H1 (cell line): ENCODE measurements around the gene CHST3. TPM values are rescaled to one million over a fixed set of nuclear protein-coding genes. Genes with fewer than 3 reads are reported as not detected.

Source experiments
- CTCF ChIA-PET: fragments of 300-600 bp; sonication (Branson Sonifier 250); formaldehyde crosslinking; loops from one replicate; lab custom pipeline; 2021; ENCODE audit not compliant: partially characterized antibody; lab: Charles Lee
- POLR2A ChIA-PET: fragments of 300-600 bp; sonication (Branson Sonifier 250); formaldehyde crosslinking; loops from one replicate; lab custom pipeline; 2021; ENCODE audit warnings: inconsistent platforms; ENCODE audit not compliant: partially characterized antibody; lab: Charles Lee
- DNase-seq, 2 experiments: peaks; one replicate each; pipeline versions ENCODE4 v3.0.0 to v3.0.0-alpha.2; 2010 to 2022; ENCODE audit warnings: low spot score in 2 of 2, low read depth in 1 of 2, mixed read lengths in 1 of 2
- FAIRE-seq: peaks from 2 replicates; lab custom pipeline; 2011; peaks lifted over from hg19 to GRCh38; lab: Jason Lieb, UNC
- H2AFZ ChIP-seq: 2 replicates; pipeline ENCODE4 v1.8.1; 2012; ENCODE audit warnings: low read length, inconsistent platforms
- H2AK5ac ChIP-seq: 2 replicates; pipeline ENCODE4 v1.6.1; 2013; ENCODE audit warnings: low read depth, low read length
- H2BK120ac ChIP-seq: replicated peaks from 2 replicates; pipeline ENCODE3; 2013; ENCODE audit warnings: low read depth, low read length, inconsistent platforms
- H2BK12ac ChIP-seq: 2 replicates; pipeline ENCODE4 v1.6.1; 2013; ENCODE audit warnings: low read depth, low read length
- H2BK15ac ChIP-seq: 2 replicates; pipeline ENCODE4 v1.6.1; 2013; ENCODE audit warnings: low read length
- H2BK20ac ChIP-seq: 2 replicates; pipeline ENCODE4 v1.6.1; 2013; ENCODE audit warnings: low read length
- H2BK5ac ChIP-seq: 2 replicates; pipeline ENCODE4 v1.6.1; 2013; ENCODE audit warnings: low read depth, low read length
- H3K14ac ChIP-seq: 2 replicates; pipeline ENCODE4 v1.6.1; 2013; ENCODE audit warnings: inconsistent platforms; ENCODE audit not compliant: insufficient read length
- H3K18ac ChIP-seq: 2 replicates; pipeline ENCODE4 v1.6.1; 2013; ENCODE audit warnings: low read length; ENCODE audit errors: extremely low read depth
- H3K23ac ChIP-seq: 2 replicates; pipeline ENCODE4 v1.6.1; 2013; ENCODE audit warnings: inconsistent platforms; ENCODE audit not compliant: insufficient read length
- H3K23me2 ChIP-seq: 2 replicates; pipeline ENCODE4 v1.6.1; 2013; ENCODE audit warnings: low read depth, low read length
- H3K27ac ChIP-seq: 2 replicates; pipeline ENCODE4 v1.6.1; 2011; ENCODE audit warnings: low read depth, low read length, inconsistent platforms
- H3K27me3 ChIP-seq, 4 experiments: replicated peaks in 1 of 4; 1 replicate in 1 of 4; 2 replicates in 3 of 4; pipeline versions ENCODE4 v1.6.1 to v1.8.1; 2011 to 2013; ENCODE audit warnings: low read length in 3 of 4, mild to moderate bottlenecking in 3 of 4, inconsistent platforms in 2 of 4, mixed read lengths in 2 of 4, moderate library complexity in 1 of 4; ENCODE audit not compliant: control insufficient read depth in 3 of 4, insufficient read depth in 3 of 4; ENCODE audit errors: extremely low read depth in 1 of 4
- H3K36me3 ChIP-seq, 4 experiments: 2 replicates each; pipeline versions ENCODE4 v1.6.1 to v1.8.1; 2011 to 2013; ENCODE audit warnings: mild to moderate bottlenecking in 4 of 4, low read length in 3 of 4, moderate library complexity in 2 of 4, control low read depth in 1 of 4, inconsistent platforms in 1 of 4; ENCODE audit not compliant: insufficient read depth in 4 of 4, control insufficient read depth in 2 of 4
- H3K4ac ChIP-seq: replicated peaks from 2 replicates; pipeline ENCODE3; 2013; ENCODE audit warnings: low read length, low read depth, mixed read lengths, inconsistent platforms; ENCODE audit not compliant: insufficient read length
- H3K4me1 ChIP-seq, 4 experiments: replicated peaks in 1 of 4; 1 replicate in 1 of 4; 2 replicates in 3 of 4; pipeline versions ENCODE4 v1.6.1 to v1.8.1; 2011 to 2013; ENCODE audit warnings: low read length in 3 of 4, inconsistent platforms in 2 of 4, mixed read lengths in 1 of 4; ENCODE audit not compliant: insufficient read depth in 4 of 4, control insufficient read depth in 3 of 4
- H3K4me2 ChIP-seq, 2 experiments: 2 replicates each; pipeline versions ENCODE4 v1.6.1 to v1.8.1; 2011 to 2013; ENCODE audit warnings: low read depth in 2 of 2, low read length in 2 of 2, control low read depth in 1 of 2, inconsistent platforms in 1 of 2, mild to moderate bottlenecking in 1 of 2; ENCODE audit not compliant: insufficient read depth in 1 of 2
- H3K4me3 ChIP-seq, 4 experiments: fragments of 200-600, 300-600 bp in 1 of 4; sonication (generic), shearing (Covaris generic), sonication (Bioruptor Twin) in 1 of 4; 2 replicates each; pipeline versions ENCODE4 v1.5.1 to v1.8.1; 2011 to 2016; ENCODE audit warnings: low read length in 4 of 4, low read depth in 3 of 4, control low read depth in 2 of 4, inconsistent platforms in 2 of 4, mild to moderate bottlenecking in 2 of 4, mixed read lengths in 1 of 4, moderate library complexity in 1 of 4; ENCODE audit not compliant: insufficient read depth in 2 of 4; ENCODE audit errors: extremely low read depth in 1 of 4
- H3K56ac ChIP-seq: replicated peaks from 2 replicates; pipeline ENCODE3; 2013; ENCODE audit warnings: low read depth, mild to moderate bottlenecking, mixed read lengths, low read length, inconsistent platforms; ENCODE audit not compliant: insufficient read length
- H3K79me1 ChIP-seq: 2 replicates; pipeline ENCODE4 v1.6.1; 2013; ENCODE audit warnings: low read depth, low read length, control low read depth
- H3K79me2 ChIP-seq, 2 experiments: 2 replicates each; pipeline versions ENCODE4 v1.6.1 to v1.8.1; 2012 to 2013; ENCODE audit warnings: low read length in 2 of 2, mild to moderate bottlenecking in 2 of 2, inconsistent platforms in 1 of 2; ENCODE audit not compliant: insufficient read depth in 2 of 2, control insufficient read depth in 1 of 2
- H3K9ac ChIP-seq, 4 experiments: replicated peaks in 1 of 4; 1 replicate in 1 of 4; 2 replicates in 3 of 4; pipeline versions ENCODE4 v1.6.1 to v1.8.1; 2011 to 2013; ENCODE audit warnings: low read depth in 3 of 4, low read length in 3 of 4, control low read depth in 2 of 4, mild to moderate bottlenecking in 2 of 4, moderate library complexity in 2 of 4, inconsistent platforms in 1 of 4; ENCODE audit errors: extremely low read depth in 1 of 4
- H3K9me3 ChIP-seq, 2 experiments: 2 replicates each; pipeline versions ENCODE4 v1.6.1 to v1.8.1; 2012 to 2013; ENCODE audit warnings: mild to moderate bottlenecking in 2 of 2, moderate library complexity in 2 of 2, control low read depth in 1 of 2, inconsistent platforms in 1 of 2, low read depth in 1 of 2, low read length in 1 of 2, mixed read lengths in 1 of 2; ENCODE audit not compliant: insufficient read depth in 2 of 2
- H4K20me1 ChIP-seq, 2 experiments: replicated peaks in 1 of 2; 2 replicates each; pipeline versions ENCODE3 to v1.8.1; 2011 to 2013; ENCODE audit warnings: inconsistent platforms in 2 of 2, low read length in 2 of 2, mild to moderate bottlenecking in 1 of 2; ENCODE audit not compliant: insufficient read depth in 2 of 2, control insufficient read depth in 1 of 2
- H4K5ac ChIP-seq: 2 replicates; pipeline ENCODE4 v1.6.1; 2013; ENCODE audit warnings: low read length, low read depth, mixed read lengths, inconsistent platforms; ENCODE audit not compliant: insufficient read length
- H4K8ac ChIP-seq: 2 replicates; pipeline ENCODE4 v1.8.0; 2013; ENCODE audit warnings: mild to moderate bottlenecking, moderate library complexity, low read length, inconsistent platforms; ENCODE audit not compliant: insufficient read depth; ENCODE audit errors: extremely low read depth
- H4K91ac ChIP-seq: replicated peaks from 2 replicates; pipeline ENCODE3; 2013; ENCODE audit warnings: low read length, mixed read lengths, inconsistent platforms; ENCODE audit not compliant: insufficient read length
- CHD1 ChIP-seq: IDR thresholded peaks from 2 replicates; pipeline ENCODE4 v1.6.1; 2012; ENCODE audit warnings: low read depth, low read length, improper control_type of control experiment
- CTCF ChIP-seq, 3 experiments: IDR thresholded peaks; 1 replicate in 2 of 3; 2 replicates in 1 of 3; pipeline versions ENCODE4 v1.5.1 to v1.6.1; 2011; ENCODE audit warnings: low read length in 3 of 3, mild to moderate bottlenecking in 3 of 3, inconsistent platforms in 2 of 3, low read depth in 1 of 3, moderate library complexity in 1 of 3; ENCODE audit not compliant: insufficient read depth in 1 of 3; ENCODE audit errors: control extremely low read depth in 1 of 3
- WGBS, 2 experiments: shearing (Covaris generic) in 1 of 2; methylation state at CpG; one replicate each; pipeline versions ENCODE4 v1.1.6 to v1.1.7; 2013 to 2015; ENCODE audit warnings: low lambda C conversion rate in 2 of 2, mixed read lengths in 2 of 2, inconsistent platforms in 1 of 2, low coverage in 1 of 2, missing lambda C conversion rate in 1 of 2; ENCODE audit not compliant: insufficient replicate concordance in 2 of 2, insufficient coverage in 1 of 2, insufficient read length in 1 of 2; ENCODE audit errors: extremely low coverage in 1 of 2, missing lambda C conversion rate in 1 of 2; 5-methylcytosine and 5-hydroxymethylcytosine counted together
- polyA plus RNA-seq, 7 experiments: library from polyadenylated mRNA; depleted of rRNA in 3 of 7; stranded (reverse) in 5 of 7; unstranded in 2 of 7; fragments of >200 nt in 5 of 7; fragments of 200-250 nt in 2 of 7; gene quantifications; 1 replicate in 5 of 7; 2 replicates in 1 of 7; 4 replicates in 1 of 7; pipeline versions ENCODE4 v1.2.1 to v1.2.3, GENCODE V29; 2011 to 2013; ENCODE audit warnings: missing spikeins in 2 of 7, mixed read lengths in 2 of 7
- total RNA-seq: library from RNA; stranded (reverse); fragmentation: NEBNext Ultra II Directional; extraction: Animal tissue kit (Norgen Biotek cat#: 25700); gene quantifications from 2 replicates; pipeline ENCODE4 v1.2.1, GENCODE V29; 2021

CHST3 gene
- total and polyA plus RNA-seq, 2 of the 8 experiments (the other 6 are each of a cell fraction or from before 2014, with no cell fraction given): 2.0 to 5.8 TPM

GRCh38 chr10:71923138-71923692 is 41.0 kb upstream of the CHST3 start:
- Histone ChIP-seq H3K4me2 (no peak overlapping the region), H4K20me1 (no peaks in the 10 kb centered on the region), H3K27me3 (no peaks in the 10 kb centered on the region), H2BK12ac (no peak overlapping the region), H2AK5ac (no peak overlapping the region), H2BK15ac (no peak overlapping the region), H3K4ac (no peak overlapping the region), H2BK5ac (no peak overlapping the region), H3K27ac (no peak overlapping the region), H3K79me1 (no peaks in the 10 kb centered on the region), H3K9me3 (0 out of 4 replicates have a peak, but pooled peaks cover 0 to 2% of the 10 kb centered on the region in 2 experiments), H2BK20ac (no peak overlapping the region), H4K91ac (no peak overlapping the region), H4K8ac (no peak overlapping the region), H2BK120ac (no peak overlapping the region), H3K56ac (no peak overlapping the region), H3K18ac (no peak overlapping the region), H3K36me3 (no peaks in the 10 kb centered on the region), H3K4me1 (no peaks in the 10 kb centered on the region), H3K9ac (no peak overlapping the region), H3K23ac (no peak overlapping the region), H3K14ac (no peak overlapping the region), H4K5ac (no peak overlapping the region), H3K4me3 (no peak overlapping the region), H3K79me2 (no peaks in the 10 kb centered on the region), H3K23me2 (no peaks in the 10 kb centered on the region), H2AFZ (0 out of 2 replicates have a peak overlapping the region, but pooled peaks have one; percentile 30)
- POLR2A ChIA-PET: no interaction called here
- FAIRE-seq (no peak), DNase-seq (no peak)
- WGBS, 2 experiments: 81% methylated on average over 7 of the region's 7 CpGs; no CpG with 5 or more reads in 1 of the 2 experiments
- CTCF ChIA-PET: interaction anchor here (0.6 to 1.2 kb wide), 4 partner anchors 27 to 138 kb away, joined by 3 read pairs; no protein-coding TSS in a partner anchor
- no peak for TF ChIP-seq CTCF (IDR thresholded peaks at IDR 0.05; ENCODE audit: control extremely low read depth in 1 of 3, insufficient read depth in 1 of 3, low read depth in 1 of 3, low read length in 3 of 3)
- no peak for TF ChIP-seq CHD1
